ENCODE measurements around the gene RALGAPA1.
"Not testable (repeated sequence)": the region's sequence is repeated elsewhere in the genome, so short reads cannot be mapped to it uniquely, and the experiment has no call there.

The RALGAPA1 gene

GRCh38 chr14:35760143-35760542 is 49.0 kb downstream of the RALGAPA1 start:
- no peak for DNase-seq

- no peak for DNase-seq
Observed at GRCh38 chr14:35758523-35759129, 50.5 kb downstream of the RALGAPA1 start.

- no peak for DNase-seq
Observed at GRCh38 chr14:35754671-35755070, 54.4 kb downstream of the RALGAPA1 start.

- DNase-seq = no peak
Observed at GRCh38 chr14:35752380-35752779, 56.7 kb downstream of the RALGAPA1 start.

- DNase-seq = no peak
Observed at GRCh38 chr14:35750202-35750904, 58.7 kb downstream of the RALGAPA1 start.

- no peak for DNase-seq
Observed at GRCh38 chr14:35747379-35747778, 61.7 kb downstream of the RALGAPA1 start.

GRCh38 chr14:35742442-35742841 is 66.7 kb downstream of the RALGAPA1 start:
- no peak for DNase-seq

GRCh38 chr14:35742032-35742371 is 67.1 kb downstream of the RALGAPA1 start:
- DNase-seq = no peak

GRCh38 chr14:35741345-35742031 is 67.6 kb downstream of the RALGAPA1 start:
- DNase-seq = no peak

GRCh38 chr14:35740215-35740614 is 68.9 kb downstream of the RALGAPA1 start:
- no peak for DNase-seq

- not testable (repeated sequence) for DNase-seq
Observed at GRCh38 chr14:35735163-35735562, 73.9 kb downstream of the RALGAPA1 start.

- DNase-seq = not testable (repeated sequence)
Observed at GRCh38 chr14:35733510-35733909, 75.6 kb downstream of the RALGAPA1 start.

- DNase-seq = no peak
Observed at GRCh38 chr14:35730871-35731270, 78.2 kb downstream of the RALGAPA1 start.

- no peak for DNase-seq
Observed at GRCh38 chr14:35727764-35728163, 81.3 kb downstream of the RALGAPA1 start.

GRCh38 chr14:35725930-35726329 is 83.2 kb downstream of the RALGAPA1 start:
- no peak for DNase-seq

- DNase-seq = no peak
Observed at GRCh38 chr14:35715079-35715478, 94.0 kb downstream of the RALGAPA1 start.

- no peak for DNase-seq
Observed at GRCh38 chr14:35712466-35712865, 96.6 kb downstream of the RALGAPA1 start.

GRCh38 chr14:35708062-35708461 is 101.0 kb downstream of the RALGAPA1 start:
- no peak for DNase-seq

GRCh38 chr14:35705636-35706035 is 103.5 kb downstream of the RALGAPA1 start:
- DNase-seq = no peak

- DNase-seq = no peak
Observed at GRCh38 chr14:35704793-35705493, 104.2 kb downstream of the RALGAPA1 start.

- no peak for DNase-seq
Observed at GRCh38 chr14:35701531-35701930, 107.6 kb downstream of the RALGAPA1 start.

GRCh38 chr14:35699791-35700444 is 109.2 kb downstream of the RALGAPA1 start:
- no peak for DNase-seq

- DNase-seq = no peak
Observed at GRCh38 chr14:35696575-35696974, 112.5 kb downstream of the RALGAPA1 start.

All from islet precursor cell (in vitro differentiated cells).